GM21528 (cell line): ENCODE results near the gene ADAMTS8.

ENCODE experiments used
- ATAC-seq: cut with Tn5 transposase; IDR thresholded peaks from one replicate; pipeline ENCODE4 v1.9.1; 2021; ENCODE audit warnings: mild to moderate bottlenecking, moderate library complexity; ENCODE audit not compliant: unreplicated experiment, low FRiP score

The ADAMTS8 gene

GRCh38 chr11:130359419-130359818 is 69.0 kb downstream of the ADAMTS8 start:
- no peak for ATAC-seq

GRCh38 chr11:130358398-130358797 is 70.0 kb downstream of the ADAMTS8 start:
- ATAC-seq = no peak
